HPDE6-E6E7 (cell line): ENCODE results near the gene PAH.

Experiments used
- DNase-seq: peaks from one replicate; pipeline ENCODE4 v3.0.0; 2011; ENCODE audit warnings: missing footprints; ENCODE audit errors: extremely low spot score

Gene PAH

DNA sequence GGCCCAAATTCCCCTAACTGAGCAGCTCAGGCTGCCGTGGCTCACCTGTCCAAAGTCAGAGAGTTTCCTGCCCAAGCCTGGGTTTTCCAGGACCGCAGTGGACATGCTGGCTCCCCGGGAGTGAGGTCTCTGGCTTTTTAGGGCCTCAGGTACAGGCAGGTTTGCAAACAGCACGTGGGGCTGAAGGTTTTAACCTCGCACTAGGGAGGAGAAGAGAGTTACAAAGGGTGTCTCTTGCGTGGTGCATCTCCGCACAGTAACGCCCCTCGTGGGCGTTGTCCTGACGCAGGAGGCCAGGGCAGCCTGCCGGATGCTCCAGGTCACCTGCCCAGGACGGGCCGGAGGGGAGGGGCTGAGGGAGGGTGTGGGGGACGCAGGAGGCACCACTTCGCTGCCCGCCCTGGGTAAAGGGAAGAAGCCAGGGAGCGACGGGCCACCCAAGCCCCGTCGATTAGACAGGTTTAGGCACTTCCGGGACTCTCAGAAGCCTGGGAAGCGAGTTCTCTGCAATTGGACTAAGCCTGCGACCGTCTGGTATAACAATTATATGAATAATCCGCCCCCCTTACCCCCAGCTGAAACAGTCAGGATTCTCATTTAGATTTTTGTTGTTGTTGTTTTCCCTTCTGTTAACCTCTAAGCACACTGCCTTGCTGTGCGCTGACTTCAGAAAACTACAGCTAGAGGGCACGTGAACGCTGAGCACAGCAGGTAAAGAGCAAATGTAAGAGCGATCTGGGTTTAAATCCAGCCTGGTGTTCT lies at the start of gene PAH:
TSS of gene PAH (minus strand) at position 219 of the 762 bp plus-strand sequence. CDS start at position 105, 114 bp downstream.
- DNase-seq: no peak

DNA sequence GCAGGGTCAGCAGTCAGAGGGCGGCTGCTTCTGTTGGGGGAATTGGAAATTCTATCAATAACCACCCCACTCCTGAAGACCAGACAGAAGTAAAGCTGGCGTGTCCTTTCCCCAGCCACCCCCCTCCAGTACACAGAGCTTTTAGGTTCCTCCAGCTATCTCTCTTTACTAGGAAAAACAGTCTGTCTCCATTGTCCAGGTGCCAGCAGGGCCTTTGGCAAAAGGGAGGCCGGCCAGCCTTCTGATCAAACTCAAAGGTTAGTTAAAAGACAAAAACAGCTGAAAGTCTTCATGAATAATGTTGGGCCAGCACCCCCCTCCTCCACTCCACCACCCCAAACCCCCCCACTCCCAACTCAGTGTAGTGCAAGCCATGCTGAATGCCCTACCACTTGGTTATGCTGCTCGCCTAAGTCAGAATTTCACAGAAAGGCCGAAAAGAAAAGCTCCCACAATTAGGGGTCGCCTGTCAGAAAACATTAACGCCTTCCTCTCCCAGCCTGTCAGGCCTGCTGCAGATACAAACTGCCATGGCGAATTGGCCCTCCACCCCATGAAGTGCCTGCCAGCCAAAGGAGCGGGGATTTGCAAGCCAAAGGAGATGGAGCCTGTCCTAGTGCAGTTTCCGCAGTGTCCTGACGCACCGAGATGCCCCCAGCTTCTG lies 49.3 kb upstream of the PAH start:
- no peak for DNase-seq

- DNase-seq: no peak
Measured at GRCh38 chr12:102965281-102966155, 48.5 kb upstream of the PAH start.

DNA sequence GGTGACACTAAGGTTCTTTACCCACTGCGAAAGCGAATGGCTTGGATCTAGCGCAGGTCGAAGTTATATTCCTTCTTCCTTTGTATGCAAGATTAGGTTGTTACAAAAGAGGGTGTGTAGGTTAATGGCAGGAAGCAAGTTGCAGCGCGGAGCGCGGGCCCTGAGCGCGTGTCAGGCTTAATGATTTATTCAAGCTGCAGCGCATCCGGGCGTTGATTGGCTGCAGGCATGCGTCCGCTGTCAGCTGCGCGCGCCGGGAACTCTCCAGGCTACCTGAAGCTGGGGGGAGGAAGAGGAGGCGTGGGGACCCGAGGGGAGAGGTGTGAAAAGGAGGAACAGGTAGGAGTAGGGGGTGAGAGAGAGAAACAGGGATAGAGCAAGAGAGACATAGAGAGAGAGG lies 47.8 kb upstream of the PAH start:
- no peak for DNase-seq

DNA sequence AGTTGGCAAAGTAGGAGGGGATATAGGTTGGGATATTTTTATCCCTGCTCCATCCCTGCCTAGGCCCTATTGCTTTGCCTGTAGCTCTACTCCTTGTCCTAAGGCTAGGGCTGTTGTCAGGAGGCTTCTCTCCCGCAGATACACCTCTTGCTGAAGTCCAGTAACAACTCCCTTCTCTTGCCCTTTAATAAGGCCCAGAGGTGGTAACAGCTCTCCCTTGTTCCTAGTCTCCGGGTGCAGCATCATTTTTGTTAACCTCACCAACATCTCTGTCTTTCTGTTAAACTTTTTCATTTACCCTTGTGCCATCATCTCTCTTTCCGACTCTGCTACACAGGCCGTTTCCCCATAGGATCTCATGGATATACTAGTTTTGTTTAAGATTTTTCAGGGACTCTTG lies 46.8 kb upstream of the PAH start:
- no peak for DNase-seq

- no peak for DNase-seq
Measured at GRCh38 chr12:102962986-102963385, 45.9 kb upstream of the PAH start.

DNA sequence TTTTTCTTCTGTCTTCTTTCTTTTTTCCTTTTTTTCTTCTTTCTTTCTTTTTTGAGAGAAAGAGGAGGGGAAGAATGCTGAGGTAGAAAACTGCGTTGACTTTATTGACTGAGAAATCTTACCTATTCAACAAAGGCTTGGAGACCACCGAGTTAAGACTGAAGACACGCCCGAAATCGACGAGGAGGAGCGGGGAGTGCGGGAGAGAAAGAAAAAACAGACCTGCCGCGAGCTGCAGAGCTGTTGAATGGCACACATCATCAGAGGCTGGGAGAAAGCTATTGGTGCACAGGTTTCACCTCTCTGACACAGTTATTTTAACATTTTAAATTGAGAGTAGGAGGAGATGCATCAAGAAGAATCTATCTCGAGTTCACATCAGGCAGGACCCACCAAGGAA lies 45.5 kb upstream of the PAH start:
- DNase-seq: no peak

GRCh38 chr12:102961466-102961855 lies 44.4 kb upstream of the PAH start:
- no peak for DNase-seq

DNA sequence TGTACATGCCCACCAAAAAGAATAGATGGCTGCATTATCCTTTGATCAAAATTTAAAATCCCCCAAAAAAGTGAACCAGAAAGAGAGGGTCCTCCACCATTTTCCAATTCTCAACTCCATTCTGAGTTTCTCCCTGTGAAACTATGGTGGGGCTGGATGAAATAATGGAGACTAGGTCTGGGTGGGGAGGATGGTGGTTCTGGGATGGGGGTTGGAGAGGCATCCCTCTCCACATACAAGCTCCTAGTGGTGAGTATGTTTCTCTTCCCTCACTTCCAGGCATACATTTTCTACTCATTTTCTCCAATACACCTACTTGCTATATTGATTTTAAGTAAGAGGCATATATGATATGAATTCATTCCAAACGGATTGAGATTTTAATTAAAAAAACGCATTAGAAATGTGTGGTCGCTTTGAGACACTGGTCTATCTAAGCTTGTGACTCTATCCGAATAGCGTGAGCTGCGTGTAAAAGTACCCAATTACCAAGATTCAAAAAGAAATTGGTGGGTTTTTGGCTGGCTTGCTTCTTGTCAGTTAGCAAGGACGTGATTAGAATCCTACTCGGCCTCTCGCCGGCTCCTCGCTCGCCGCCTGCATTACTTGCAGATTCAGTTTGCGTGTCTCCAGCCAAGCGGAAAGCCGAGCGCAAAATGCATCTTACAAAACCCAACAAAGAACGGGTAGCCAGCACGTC lies 43.9 kb upstream of the PAH start:
- no peak for DNase-seq

- DNase-seq: no peak
Measured at GRCh38 chr12:102959391-102959790, 42.3 kb upstream of the PAH start.

- no peak for DNase-seq
Measured at GRCh38 chr12:102958830-102959176, 41.8 kb upstream of the PAH start.

DNA sequence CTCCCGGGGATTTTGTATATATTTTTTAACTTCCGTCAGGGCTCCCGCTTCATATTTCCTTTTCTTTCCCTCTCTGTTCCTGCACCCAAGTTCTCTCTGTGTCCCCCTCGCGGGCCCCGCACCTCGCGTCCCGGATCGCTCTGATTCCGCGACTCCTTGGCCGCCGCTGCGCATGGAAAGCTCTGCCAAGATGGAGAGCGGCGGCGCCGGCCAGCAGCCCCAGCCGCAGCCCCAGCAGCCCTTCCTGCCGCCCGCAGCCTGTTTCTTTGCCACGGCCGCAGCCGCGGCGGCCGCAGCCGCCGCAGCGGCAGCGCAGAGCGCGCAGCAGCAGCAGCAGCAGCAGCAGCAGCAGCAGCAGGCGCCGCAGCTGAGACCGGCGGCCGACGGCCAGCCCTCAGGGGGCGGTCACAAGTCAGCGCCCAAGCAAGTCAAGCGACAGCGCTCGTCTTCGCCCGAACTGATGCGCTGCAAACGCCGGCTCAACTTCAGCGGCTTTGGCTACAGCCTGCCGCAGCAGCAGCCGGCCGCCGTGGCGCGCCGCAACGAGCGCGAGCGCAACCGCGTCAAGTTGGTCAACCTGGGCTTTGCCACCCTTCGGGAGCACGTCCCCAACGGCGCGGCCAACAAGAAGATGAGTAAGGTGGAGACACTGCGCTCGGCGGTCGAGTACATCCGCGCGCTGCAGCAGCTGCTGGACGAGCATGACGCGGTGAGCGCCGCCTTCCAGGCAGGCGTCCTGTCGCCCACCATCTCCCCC lies 41.2 kb upstream of the PAH start:
- no peak for DNase-seq

- no peak for DNase-seq
Measured at GRCh38 chr12:102957339-102958050, 40.5 kb upstream of the PAH start, which contains the start of gene ASCL1. Gene ASCL1, plus strand, starts transcription at chr12:102957674. Its CDS starts 571 bp downstream, at chr12:102958245.

DNA sequence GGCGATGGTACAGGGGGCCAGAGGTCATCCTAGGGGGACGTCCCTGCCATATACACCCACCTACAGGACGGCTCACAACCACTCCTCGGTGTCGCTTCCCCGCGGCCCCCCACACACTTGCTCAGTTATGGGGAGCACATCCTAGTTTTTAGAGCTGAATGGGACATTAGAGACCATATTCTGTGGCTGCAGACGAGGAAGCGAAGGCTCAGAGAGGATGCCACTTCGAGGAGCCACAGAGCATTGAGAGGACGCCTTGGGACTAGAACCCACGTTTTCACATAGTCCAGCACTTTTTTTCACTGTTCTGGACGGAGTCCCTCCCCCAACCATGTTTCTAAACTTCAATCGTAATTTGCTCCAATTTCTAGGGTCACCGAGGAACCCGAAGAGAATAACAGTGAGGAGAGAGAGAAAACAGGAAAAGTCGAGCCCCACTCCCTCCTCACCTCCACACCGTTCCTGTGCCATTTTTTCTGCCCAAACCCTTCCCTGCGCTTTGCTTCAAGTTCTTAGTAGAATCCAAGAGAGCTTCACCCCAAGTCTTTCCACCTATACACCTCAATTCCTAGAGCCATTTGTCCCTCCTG lies 39.8 kb upstream of the PAH start:
- no peak for DNase-seq

DNA sequence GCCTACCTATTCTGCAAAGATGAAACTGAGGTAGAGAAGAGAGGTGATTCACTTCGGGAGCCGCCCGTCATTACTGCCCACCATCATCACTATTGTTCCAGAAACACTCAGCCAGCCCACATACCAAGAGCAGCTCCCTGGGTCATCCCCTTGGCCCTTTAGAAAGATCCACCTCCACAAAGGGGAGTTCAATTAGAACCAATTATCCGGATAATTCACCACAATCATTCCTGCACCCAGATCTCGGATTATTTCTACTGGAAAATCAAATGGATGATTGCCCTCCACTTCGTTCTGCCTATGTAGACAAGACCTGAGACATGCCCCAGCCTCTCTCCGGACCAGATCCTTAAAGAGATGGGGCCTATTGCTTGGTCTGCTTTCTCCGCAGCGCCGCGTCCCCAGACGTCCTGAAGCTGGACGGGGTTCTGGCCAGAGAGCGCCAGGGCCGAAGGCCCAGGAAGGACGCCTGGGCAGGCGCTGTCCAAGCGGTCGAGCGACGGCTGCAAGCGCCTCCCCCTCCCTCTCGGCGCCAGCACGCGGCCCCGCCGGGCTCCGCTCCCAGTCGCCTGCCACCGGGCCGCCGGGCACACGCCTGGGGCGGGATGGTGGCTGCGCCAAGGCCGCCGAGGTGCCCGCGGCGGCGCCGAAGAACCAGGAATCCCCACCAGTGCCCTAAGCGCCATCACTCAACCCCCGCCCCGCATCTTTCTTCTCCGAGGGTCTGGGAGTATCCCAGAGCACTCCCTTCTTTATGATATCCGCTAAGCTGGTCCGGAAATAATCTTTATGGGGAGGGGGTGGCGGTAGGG lies 39.1 kb upstream of the PAH start:
- DNase-seq: no peak

- no peak for DNase-seq
Measured at GRCh38 chr12:102954134-102954533, 37.1 kb upstream of the PAH start.

DNA sequence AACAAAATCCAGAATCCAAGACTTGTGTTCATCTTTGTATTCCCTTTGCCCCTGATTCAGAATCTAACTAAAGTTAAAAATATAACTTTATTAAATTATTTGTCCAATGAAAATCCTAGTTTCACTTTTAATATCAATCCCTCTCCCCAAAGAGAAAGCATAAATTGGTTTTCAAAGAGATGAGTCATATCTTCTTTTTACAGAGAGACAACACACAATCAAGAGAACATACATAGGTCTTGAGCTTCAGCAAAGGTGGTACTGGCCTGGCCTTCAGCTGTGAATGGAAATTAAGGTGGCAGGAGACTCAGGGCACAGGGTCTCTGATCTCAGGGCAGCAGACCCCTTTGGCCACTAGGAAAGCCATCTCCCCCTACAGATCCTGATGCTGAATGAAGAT lies 36.2 kb upstream of the PAH start:
- no peak for DNase-seq

- DNase-seq: no peak
Measured at GRCh38 chr12:102951841-102952240, 34.8 kb upstream of the PAH start.

- DNase-seq: no peak
Measured at GRCh38 chr12:102950950-102951619, 34.0 kb upstream of the PAH start.
